GM18951 (cell line): ENCODE data around the gene COL13A1.

Experiments
- POLR2A ChIP-seq: IDR thresholded peaks from 4 replicates; pipeline ENCODE4 v1.6.1; 2011; ENCODE audit warnings: mild to moderate bottlenecking; ENCODE audit not compliant: insufficient read length, insufficient read depth; ENCODE audit errors: extremely low read depth
- in situ Hi-C: fragments of 300-500 bp; cut with MboI; formaldehyde crosslinking; loops from one replicate; pipeline ENCODE4 v1.12.0; 2022; ENCODE audit warnings: low sequenced_read_pairs, mixed read lengths, inconsistent platforms; ENCODE audit not compliant: unreplicated experiment

COL13A1 gene

GRCh38 chr10:69902835-69903535 lies 101.3 kb downstream of the COL13A1 start:
- no peak for TF ChIP-seq POLR2A
- in situ Hi-C loops = no loop called here

- no peak for TF ChIP-seq POLR2A
- in situ Hi-C loops = no loop called here
Measured at GRCh38 chr10:69904533-69904932, 102.8 kb downstream of the COL13A1 start.

GRCh38 chr10:69906425-69906824 lies 104.7 kb downstream of the COL13A1 start:
- no peak for TF ChIP-seq POLR2A
- in situ Hi-C loops = no loop called here

- in situ Hi-C loops = no loop called here
- TF ChIP-seq POLR2A = no peak
Measured at GRCh38 chr10:69907517-69907916, 105.8 kb downstream of the COL13A1 start.

GRCh38 chr10:69908124-69908523 lies 106.4 kb downstream of the COL13A1 start:
- in situ Hi-C loops = no loop called here
- TF ChIP-seq POLR2A = no peak

- no peak for TF ChIP-seq POLR2A
- in situ Hi-C loops = no loop called here
Measured at GRCh38 chr10:69910561-69910960, 108.9 kb downstream of the COL13A1 start.

- no peak for TF ChIP-seq POLR2A
- in situ Hi-C loops = no loop called here
Measured at GRCh38 chr10:69911613-69912528, 110.2 kb downstream of the COL13A1 start.

- in situ Hi-C loops = no loop called here
- no peak for TF ChIP-seq POLR2A
Measured at GRCh38 chr10:69912589-69912988, 110.9 kb downstream of the COL13A1 start.

GRCh38 chr10:69913606-69914382 lies 112.1 kb downstream of the COL13A1 start:
- no peak for TF ChIP-seq POLR2A
- in situ Hi-C loops = no loop called here

GRCh38 chr10:69914398-69915214 lies 112.9 kb downstream of the COL13A1 start:
- no peak for TF ChIP-seq POLR2A
- in situ Hi-C loops = no loop called here

- in situ Hi-C loops = no loop called here
- no peak for TF ChIP-seq POLR2A
Measured at GRCh38 chr10:69915215-69915560, 113.5 kb downstream of the COL13A1 start.

- in situ Hi-C loops = no loop called here
- TF ChIP-seq POLR2A = no peak
Measured at GRCh38 chr10:69916118-69916517, 114.4 kb downstream of the COL13A1 start.
